Measurements from ENCODE around the gene CTDP1. TPM values are rescaled to one million over a fixed set of nuclear protein-coding genes. Genes with fewer than 3 reads are reported as not detected.

Gene CTDP1
- total RNA-seq, 4 donors from 2014 or later = 16.7 to 25.3 (median 21.6) TPM

Other genes with a start within 250 kb of the CTDP1 start
- gene KCNG2, start 118.1 kb downstream of the CTDP1 start, total RNA-seq = under 1 TPM in 1 of 4 donors, not detected in 3; 0.27 TPM

Measured in gastroesophageal sphincter (tissue), 4 donors.